ENCODE measurements around the gene RANGAP1.

RANGAP1 gene

DNA sequence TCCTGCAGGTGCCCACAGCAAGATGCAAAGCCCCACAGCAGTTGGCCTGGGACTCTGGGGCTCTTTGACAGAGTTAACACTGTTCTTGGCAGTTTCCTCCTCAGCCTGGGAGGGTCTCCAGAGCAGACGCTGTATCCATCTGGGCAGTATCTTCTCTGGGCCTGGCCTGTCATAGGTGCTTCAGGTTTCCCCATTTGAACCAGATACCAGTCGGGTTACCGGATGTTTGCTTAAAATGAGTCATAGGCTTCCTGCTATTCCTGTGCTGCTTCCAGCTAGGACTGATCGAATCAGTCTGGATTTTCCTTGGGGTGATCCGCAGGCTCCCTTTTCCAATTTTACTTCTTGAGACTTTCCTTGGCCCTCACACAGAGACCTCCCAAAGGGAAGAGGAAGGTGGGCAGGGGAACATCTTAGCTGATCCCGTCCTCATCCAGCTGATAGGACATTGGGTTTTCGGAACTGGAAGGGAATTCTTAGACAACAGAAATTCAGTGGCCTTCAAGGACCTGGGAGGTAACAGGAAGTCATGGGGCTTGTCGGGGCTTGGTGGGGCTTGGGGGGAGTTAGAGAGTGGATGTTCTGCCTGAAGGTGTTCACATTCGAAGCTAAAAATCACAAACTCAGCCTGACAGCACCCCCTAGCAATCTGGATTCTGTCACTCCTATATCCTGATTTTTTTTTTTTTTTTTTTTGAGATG is 2.4 kb upstream of the RANGAP1 start:
- TF ChIP-seq SNAI2 (CRISPR knock-in tag; IDR thresholded peaks at IDR 0.05) (no peak), ZC3H10 (CRISPR knock-in tag; IDR thresholded peaks at IDR 0.05) (no peak), BACH2 (CRISPR knock-in tag; IDR thresholded peaks at IDR 0.05; ENCODE audit: borderline replicate concordance) (no peak), RARB (CRISPR knock-in tag; IDR thresholded peaks at IDR 0.05) (0 out of 2 replicates have a peak, but pooled peaks have one; percentile 45)
- peak; percentile 43 for ATAC-seq

DNA sequence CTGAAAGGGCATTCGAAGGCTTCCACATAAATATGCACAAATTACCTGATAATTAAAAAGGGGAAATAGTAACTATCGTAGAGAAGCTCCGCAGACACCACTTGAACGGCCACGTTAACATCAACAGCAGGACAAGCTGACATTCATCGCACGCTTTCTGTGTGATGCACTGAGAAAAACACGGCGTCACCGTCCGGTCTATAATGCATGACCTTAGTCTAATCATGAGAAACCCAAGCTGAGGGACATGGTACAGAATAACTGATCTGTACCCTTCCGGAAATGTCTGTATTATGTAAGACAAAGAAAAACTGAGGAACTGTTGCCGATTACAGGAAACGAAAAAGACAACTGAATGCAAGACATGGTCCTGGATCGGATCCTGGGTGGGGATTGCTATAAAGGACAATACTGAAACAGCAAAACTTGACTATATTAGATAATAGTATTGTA is 678 bp upstream of the RANGAP1 start:
- no peak for TF ChIP-seq SNAI2 (CRISPR knock-in tag; IDR thresholded peaks at IDR 0.05)
- TF ChIP-seq ZNF8 (CRISPR knock-in tag; IDR thresholded peaks at IDR 0.05) = no peak
- no peak for TF ChIP-seq ISL1 (CRISPR knock-in tag; IDR thresholded peaks at IDR 0.05)
- TF ChIP-seq TCF4 (CRISPR knock-in tag; IDR thresholded peaks at IDR 0.05; ENCODE audit: borderline replicate concordance) = no peak
- TF ChIP-seq OSR1 (CRISPR knock-in tag; IDR thresholded peaks at IDR 0.05) = no peak
- TF ChIP-seq, protein P1, sequence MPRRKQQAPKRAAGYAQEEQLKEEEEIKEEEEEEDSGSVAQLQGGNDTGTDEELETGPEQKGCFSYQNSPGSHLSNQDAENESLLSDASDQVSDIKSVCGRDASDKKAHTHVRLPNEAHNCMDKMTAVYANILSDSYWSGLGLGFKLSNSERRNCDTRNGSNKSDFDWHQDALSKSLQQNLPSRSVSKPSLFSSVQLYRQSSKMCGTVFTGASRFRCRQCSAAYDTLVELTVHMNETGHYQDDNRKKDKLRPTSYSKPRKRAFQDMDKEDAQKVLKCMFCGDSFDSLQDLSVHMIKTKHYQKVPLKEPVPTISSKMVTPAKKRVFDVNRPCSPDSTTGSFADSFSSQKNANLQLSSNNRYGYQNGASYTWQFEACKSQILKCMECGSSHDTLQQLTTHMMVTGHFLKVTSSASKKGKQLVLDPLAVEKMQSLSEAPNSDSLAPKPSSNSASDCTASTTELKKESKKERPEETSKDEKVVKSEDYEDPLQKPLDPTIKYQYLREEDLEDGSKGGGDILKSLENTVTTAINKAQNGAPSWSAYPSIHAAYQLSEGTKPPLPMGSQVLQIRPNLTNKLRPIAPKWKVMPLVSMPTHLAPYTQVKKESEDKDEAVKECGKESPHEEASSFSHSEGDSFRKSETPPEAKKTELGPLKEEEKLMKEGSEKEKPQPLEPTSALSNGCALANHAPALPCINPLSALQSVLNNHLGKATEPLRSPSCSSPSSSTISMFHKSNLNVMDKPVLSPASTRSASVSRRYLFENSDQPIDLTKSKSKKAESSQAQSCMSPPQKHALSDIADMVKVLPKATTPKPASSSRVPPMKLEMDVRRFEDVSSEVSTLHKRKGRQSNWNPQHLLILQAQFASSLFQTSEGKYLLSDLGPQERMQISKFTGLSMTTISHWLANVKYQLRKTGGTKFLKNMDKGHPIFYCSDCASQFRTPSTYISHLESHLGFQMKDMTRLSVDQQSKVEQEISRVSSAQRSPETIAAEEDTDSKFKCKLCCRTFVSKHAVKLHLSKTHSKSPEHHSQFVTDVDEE (CRISPR knock-in tag; IDR thresholded peaks at IDR 0.05) = no peak
- no peak for TF ChIP-seq RARB (CRISPR knock-in tag; IDR thresholded peaks at IDR 0.05)
- TF ChIP-seq, protein P2, sequence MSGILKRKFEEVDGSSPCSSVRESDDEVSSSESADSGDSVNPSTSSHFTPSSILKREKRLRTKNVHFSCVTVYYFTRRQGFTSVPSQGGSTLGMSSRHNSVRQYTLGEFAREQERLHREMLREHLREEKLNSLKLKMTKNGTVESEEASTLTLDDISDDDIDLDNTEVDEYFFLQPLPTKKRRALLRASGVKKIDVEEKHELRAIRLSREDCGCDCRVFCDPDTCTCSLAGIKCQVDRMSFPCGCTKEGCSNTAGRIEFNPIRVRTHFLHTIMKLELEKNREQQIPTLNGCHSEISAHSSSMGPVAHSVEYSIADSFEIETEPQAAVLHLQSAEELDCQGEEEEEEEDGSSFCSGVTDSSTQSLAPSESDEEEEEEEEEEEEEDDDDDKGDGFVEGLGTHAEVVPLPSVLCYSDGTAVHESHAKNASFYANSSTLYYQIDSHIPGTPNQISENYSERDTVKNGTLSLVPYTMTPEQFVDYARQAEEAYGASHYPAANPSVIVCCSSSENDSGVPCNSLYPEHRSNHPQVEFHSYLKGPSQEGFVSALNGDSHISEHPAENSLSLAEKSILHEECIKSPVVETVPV (CRISPR knock-in tag; IDR thresholded peaks at IDR 0.05) = no peak
- no peak for TF ChIP-seq ZNF565 (CRISPR knock-in tag; conservative IDR thresholded peaks at IDR 0.05; ENCODE audit: low read depth)
- TF ChIP-seq ZFP30 (CRISPR knock-in tag; IDR thresholded peaks at IDR 0.05) = no peak
- TF ChIP-seq ESRRG (CRISPR knock-in tag; IDR thresholded peaks at IDR 0.05) = no peak
- TF ChIP-seq, protein P3, sequence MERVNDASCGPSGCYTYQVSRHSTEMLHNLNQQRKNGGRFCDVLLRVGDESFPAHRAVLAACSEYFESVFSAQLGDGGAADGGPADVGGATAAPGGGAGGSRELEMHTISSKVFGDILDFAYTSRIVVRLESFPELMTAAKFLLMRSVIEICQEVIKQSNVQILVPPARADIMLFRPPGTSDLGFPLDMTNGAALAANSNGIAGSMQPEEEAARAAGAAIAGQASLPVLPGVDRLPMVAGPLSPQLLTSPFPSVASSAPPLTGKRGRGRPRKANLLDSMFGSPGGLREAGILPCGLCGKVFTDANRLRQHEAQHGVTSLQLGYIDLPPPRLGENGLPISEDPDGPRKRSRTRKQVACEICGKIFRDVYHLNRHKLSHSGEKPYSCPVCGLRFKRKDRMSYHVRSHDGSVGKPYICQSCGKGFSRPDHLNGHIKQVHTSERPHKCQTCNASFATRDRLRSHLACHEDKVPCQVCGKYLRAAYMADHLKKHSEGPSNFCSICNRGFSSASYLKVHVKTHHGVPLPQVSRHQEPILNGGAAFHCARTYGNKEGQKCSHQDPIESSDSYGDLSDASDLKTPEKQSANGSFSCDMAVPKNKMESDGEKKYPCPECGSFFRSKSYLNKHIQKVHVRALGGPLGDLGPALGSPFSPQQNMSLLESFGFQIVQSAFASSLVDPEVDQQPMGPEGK (CRISPR knock-in tag; IDR thresholded peaks at IDR 0.05; ENCODE audit: borderline replicate concordance) = no peak
- TF ChIP-seq ZNF70 (CRISPR knock-in tag; IDR thresholded peaks at IDR 0.05) = no peak
- TF ChIP-seq ZFP3 (CRISPR knock-in tag; IDR thresholded peaks at IDR 0.05) = no peak
- TF ChIP-seq CSDC2 (CRISPR knock-in tag; IDR thresholded peaks at IDR 0.05) = no peak
- TF ChIP-seq, protein P4, sequence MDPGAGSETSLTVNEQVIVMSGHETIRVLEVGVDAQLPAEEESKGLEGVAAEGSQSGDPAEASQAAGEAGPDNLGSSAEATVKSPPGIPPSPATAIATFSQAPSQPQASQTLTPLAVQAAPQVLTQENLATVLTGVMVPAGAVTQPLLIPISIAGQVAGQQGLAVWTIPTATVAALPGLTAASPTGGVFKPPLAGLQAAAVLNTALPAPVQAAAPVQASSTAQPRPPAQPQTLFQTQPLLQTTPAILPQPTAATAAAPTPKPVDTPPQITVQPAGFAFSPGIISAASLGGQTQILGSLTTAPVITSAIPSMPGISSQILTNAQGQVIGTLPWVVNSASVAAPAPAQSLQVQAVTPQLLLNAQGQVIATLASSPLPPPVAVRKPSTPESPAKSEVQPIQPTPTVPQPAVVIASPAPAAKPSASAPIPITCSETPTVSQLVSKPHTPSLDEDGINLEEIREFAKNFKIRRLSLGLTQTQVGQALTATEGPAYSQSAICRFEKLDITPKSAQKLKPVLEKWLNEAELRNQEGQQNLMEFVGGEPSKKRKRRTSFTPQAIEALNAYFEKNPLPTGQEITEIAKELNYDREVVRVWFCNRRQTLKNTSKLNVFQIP (CRISPR knock-in tag; IDR thresholded peaks at IDR 0.05; ENCODE audit: borderline replicate concordance, low read depth) = no peak
- TF ChIP-seq, protein P5, sequence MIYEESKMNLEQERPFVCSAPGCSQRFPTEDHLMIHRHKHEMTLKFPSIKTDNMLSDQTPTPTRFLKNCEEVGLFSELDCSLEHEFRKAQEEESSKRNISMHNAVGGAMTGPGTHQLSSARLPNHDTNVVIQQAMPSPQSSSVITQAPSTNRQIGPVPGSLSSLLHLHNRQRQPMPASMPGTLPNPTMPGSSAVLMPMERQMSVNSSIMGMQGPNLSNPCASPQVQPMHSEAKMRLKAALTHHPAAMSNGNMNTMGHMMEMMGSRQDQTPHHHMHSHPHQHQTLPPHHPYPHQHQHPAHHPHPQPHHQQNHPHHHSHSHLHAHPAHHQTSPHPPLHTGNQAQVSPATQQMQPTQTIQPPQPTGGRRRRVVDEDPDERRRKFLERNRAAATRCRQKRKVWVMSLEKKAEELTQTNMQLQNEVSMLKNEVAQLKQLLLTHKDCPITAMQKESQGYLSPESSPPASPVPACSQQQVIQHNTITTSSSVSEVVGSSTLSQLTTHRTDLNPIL (CRISPR knock-in tag; IDR thresholded peaks at IDR 0.05; ENCODE audit: low read depth) = no peak
- no peak for TF ChIP-seq BACH2 (CRISPR knock-in tag; IDR thresholded peaks at IDR 0.05; ENCODE audit: borderline replicate concordance)
- no peak for TF ChIP-seq TOX (CRISPR knock-in tag; IDR thresholded peaks at IDR 0.05; ENCODE audit: borderline replicate concordance)
- ATAC-seq = no peak; the same call in 2 of the 3 replicates

DNA sequence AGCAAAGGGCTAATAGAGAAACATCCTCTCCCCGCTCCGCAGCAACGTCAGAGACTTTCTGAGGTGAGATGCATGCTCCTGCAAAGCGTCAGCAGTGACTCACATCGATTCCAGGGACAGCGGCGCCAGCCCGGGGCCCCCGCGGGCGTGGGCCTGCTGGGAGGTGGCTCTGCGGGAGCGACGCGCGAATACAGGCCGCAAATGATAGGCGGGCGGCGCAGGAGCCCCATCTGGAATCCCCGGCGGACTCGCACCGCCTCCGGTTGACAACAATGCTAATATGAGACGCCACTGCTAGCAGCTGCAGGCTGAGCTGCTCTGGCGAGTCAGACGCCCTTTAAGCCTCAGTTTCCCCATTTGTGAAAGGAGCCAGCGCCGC is 557 bp downstream of the RANGAP1 start:
- ATAC-seq = peak; percentile 58

More for the DNA sequence above, 557 bp downstream of the RANGAP1 start:
- no peak for TF ChIP-seq ZC3H10 (CRISPR knock-in tag; IDR thresholded peaks at IDR 0.05)
- TF ChIP-seq TOX (CRISPR knock-in tag; IDR thresholded peaks at IDR 0.05; ENCODE audit: borderline replicate concordance) = no peak
- no peak for TF ChIP-seq ZFP30 (CRISPR knock-in tag; IDR thresholded peaks at IDR 0.05)
- TF ChIP-seq ZNF70 (CRISPR knock-in tag; IDR thresholded peaks at IDR 0.05) = no peak
- TF ChIP-seq ISL1 (CRISPR knock-in tag; IDR thresholded peaks at IDR 0.05) = no peak
- no peak for TF ChIP-seq GLIS3 (CRISPR knock-in tag; IDR thresholded peaks at IDR 0.05)
- TF ChIP-seq, protein P1 (CRISPR knock-in tag; IDR thresholded peaks at IDR 0.05) = no peak
- TF ChIP-seq ZFP3 (CRISPR knock-in tag; IDR thresholded peaks at IDR 0.05) = no peak

All from SK-N-SH treated with all-trans-retinoic acid at 6 μM for 48 hours (cell line).